Mesenchymal stem cell (in vitro differentiated cells and primary cell): ENCODE results near the gene CPLX3.

Experiments used
- DNase-seq: peaks from one replicate; pipeline ENCODE4 v3.0.0-alpha.2; 2013
- H2AFZ ChIP-seq: one replicate; pipeline ENCODE4 v1.6.1; 2013; ENCODE audit warnings: low read depth, mild to moderate bottlenecking, control low read depth, inconsistent platforms, low read length, moderate library complexity
- H2AK5ac ChIP-seq: 2 replicates; pipeline ENCODE4 v1.6.1; 2013; ENCODE audit warnings: low read length, moderate library complexity, mild to moderate bottlenecking, inconsistent platforms; ENCODE audit not compliant: severe bottlenecking
- H2BK120ac ChIP-seq: one replicate; pipeline ENCODE4 v1.6.1; 2013; ENCODE audit warnings: low read depth, mild to moderate bottlenecking, inconsistent platforms, low read length, moderate library complexity
- H2BK12ac ChIP-seq, 2 experiments: one replicate each; pipeline ENCODE4 v1.6.1; 2013; ENCODE audit warnings: inconsistent platforms in 2 of 2, low read length in 2 of 2, mild to moderate bottlenecking in 2 of 2, moderate library complexity in 2 of 2, control low read depth in 1 of 2
- H2BK15ac ChIP-seq: one replicate; pipeline ENCODE4 v1.6.1; 2013; ENCODE audit warnings: mild to moderate bottlenecking, low read depth, inconsistent platforms; ENCODE audit not compliant: poor library complexity, severe bottlenecking
- H2BK5ac ChIP-seq: 2 replicates; pipeline ENCODE4 v1.6.1; 2013; ENCODE audit warnings: low read depth, mild to moderate bottlenecking, low read length, control low read depth, inconsistent platforms; ENCODE audit not compliant: poor library complexity, severe bottlenecking
- H3K14ac ChIP-seq, 2 experiments: one replicate each; pipeline ENCODE4 v1.6.1; 2013; ENCODE audit warnings: inconsistent platforms in 2 of 2, low read length in 2 of 2, control low read depth in 1 of 2, mild to moderate bottlenecking in 1 of 2, moderate library complexity in 1 of 2
- H3K18ac ChIP-seq, 2 experiments: one replicate each; pipeline ENCODE4 v1.6.1; 2013; ENCODE audit warnings: inconsistent platforms in 2 of 2, low read length in 2 of 2, control low read depth in 1 of 2, low read depth in 1 of 2, mild to moderate bottlenecking in 1 of 2
- H3K23ac ChIP-seq, 2 experiments: one replicate each; pipeline ENCODE4 v1.6.1; 2013; ENCODE audit warnings: inconsistent platforms in 2 of 2, low read length in 2 of 2, mild to moderate bottlenecking in 2 of 2, moderate library complexity in 2 of 2, control low read depth in 1 of 2
- H3K27ac ChIP-seq: 2 replicates; pipeline ENCODE4 v1.5.1; 2013; ENCODE audit warnings: mild to moderate bottlenecking, moderate library complexity, low read length, control low read depth, inconsistent platforms; ENCODE audit not compliant: poor library complexity, severe bottlenecking
- H3K27me3 ChIP-seq, 2 experiments: 2 replicates each; pipeline versions ENCODE4 v1.6.1 to v1.7.0; 2013; ENCODE audit warnings: low read length in 2 of 2, mild to moderate bottlenecking in 2 of 2, moderate library complexity in 2 of 2, control low read depth in 1 of 2, inconsistent platforms in 1 of 2; ENCODE audit not compliant: control insufficient read depth in 1 of 2, insufficient read depth in 1 of 2
- H3K36me3 ChIP-seq, 2 experiments: 2 replicates each; pipeline versions ENCODE4 v1.6.1 to v1.7.0; 2013; ENCODE audit warnings: low read length in 2 of 2, control low read depth in 1 of 2, inconsistent platforms in 1 of 2, low read depth in 1 of 2, mild to moderate bottlenecking in 1 of 2; ENCODE audit not compliant: insufficient read depth in 2 of 2, control insufficient read depth in 1 of 2
- H3K4ac ChIP-seq, 2 experiments: one replicate each; pipeline ENCODE4 v1.6.1; 2013; ENCODE audit warnings: inconsistent platforms in 2 of 2, low read length in 2 of 2, mild to moderate bottlenecking in 2 of 2, moderate library complexity in 2 of 2, control low read depth in 1 of 2, low read depth in 1 of 2
- H3K4me1 ChIP-seq: 2 replicates; pipeline ENCODE4 v1.6.1; 2013; ENCODE audit warnings: low read depth, low read length, control low read depth; ENCODE audit not compliant: control insufficient read depth, insufficient read depth
- H3K4me2 ChIP-seq: 2 replicates; pipeline ENCODE4 v1.6.1; 2013; ENCODE audit warnings: low read length, mild to moderate bottlenecking, inconsistent platforms; ENCODE audit not compliant: poor library complexity, severe bottlenecking
- H3K4me3 ChIP-seq, 2 experiments: 2 replicates each; pipeline versions ENCODE4 v1.5.1 to v1.7.0; 2013; ENCODE audit warnings: low read length in 2 of 2, mild to moderate bottlenecking in 2 of 2, control low read depth in 1 of 2, low read depth in 1 of 2; ENCODE audit not compliant: insufficient read depth in 1 of 2
- H3K79me1 ChIP-seq: replicated peaks from 2 replicates; pipeline ENCODE4 v1.6.1; 2013; ENCODE audit warnings: mild to moderate bottlenecking, control low read depth, low read length, inconsistent platforms; ENCODE audit not compliant: poor library complexity, severe bottlenecking
- H3K9ac ChIP-seq: 2 replicates; pipeline ENCODE4 v1.7.0; 2013; ENCODE audit warnings: mild to moderate bottlenecking, low read length, moderate library complexity
- H3K9me3 ChIP-seq: 2 replicates; pipeline ENCODE4 v1.7.0; 2013; ENCODE audit warnings: mild to moderate bottlenecking, low read length; ENCODE audit not compliant: control insufficient read depth
- H4K8ac ChIP-seq: one replicate; pipeline ENCODE4 v1.6.1; 2013; ENCODE audit warnings: inconsistent platforms, mild to moderate bottlenecking, low read length, moderate library complexity
- H4K91ac ChIP-seq: one replicate; pipeline ENCODE4 v1.6.1; 2013; ENCODE audit warnings: mild to moderate bottlenecking, low read length, inconsistent platforms
- WGBS: methylation state at CpG from one replicate; pipeline ENCODE4 v1.1.7; 2013; ENCODE audit warnings: mixed read lengths; 5-methylcytosine and 5-hydroxymethylcytosine counted together

The CPLX3 gene

GRCh38 chr15:74794970-74795349, 31.5 kb upstream of the CPLX3 start:
- WGBS = 98% methylated on average over 9 of the region's 9 CpGs
- no peak for DNase-seq
- no peak overlapping the region for H2AK5ac ChIP-seq

GRCh38 chr15:74795966-74796625, 30.3 kb upstream of the CPLX3 start:
- Histone ChIP-seq H2AFZ (no peak overlapping the region), H2BK12ac (no peak overlapping the region), H3K9me3 (no peaks in the 10 kb centered on the region), H3K4ac (no peak overlapping the region), H3K14ac (no peak overlapping the region), H2BK5ac (no peak overlapping the region), H3K4me3 (no peak overlapping the region), H2BK15ac (no peak overlapping the region), H3K4me2 (no peak overlapping the region), H3K36me3 (peaks cover 27 to 45% of the 10 kb centered on the region in 2 experiments), H3K27me3 (no peaks in the 10 kb centered on the region), H3K27ac (no peak overlapping the region), H4K91ac (no peak overlapping the region), H3K9ac (no peak overlapping the region), H3K23ac (no peak overlapping the region), H3K4me1 (peaks cover 48% of the 10 kb centered on the region), H2BK120ac (no peak overlapping the region), H3K18ac (no peak overlapping the region), H4K8ac (no peak overlapping the region), H2AK5ac (no peak overlapping the region), H3K79me1 (peaks cover 42% of the 10 kb centered on the region)
- WGBS = 95% methylated on average over 13 of the region's 14 CpGs
- DNase-seq = no peak

More at GRCh38 chr15:74794970-74795349, 31.5 kb upstream of the CPLX3 start:
- no peak overlapping the region for H2BK5ac ChIP-seq
- no peak overlapping the region for H2BK15ac ChIP-seq
- no peak overlapping the region for H4K8ac ChIP-seq
- H3K9me3 ChIP-seq = no peaks in the 10 kb centered on the region
- H2AFZ ChIP-seq = no peak overlapping the region
- H3K4me1 ChIP-seq = peaks cover 47% of the 10 kb centered on the region
- no peaks in the 10 kb centered on the region for H3K27me3 ChIP-seq
- H3K4me2 ChIP-seq = no peak overlapping the region
- no peak overlapping the region for H2BK12ac ChIP-seq
- peaks cover 39% of the 10 kb centered on the region for H3K79me1 ChIP-seq
- H4K91ac ChIP-seq = no peak overlapping the region
- no peak overlapping the region for H3K18ac ChIP-seq
- H3K27ac ChIP-seq = no peak overlapping the region
- H3K4ac ChIP-seq = no peak overlapping the region
- peaks cover 18 to 34% of the 10 kb centered on the region in 2 experiments for H3K36me3 ChIP-seq
- H3K14ac ChIP-seq = no peak overlapping the region
- no peak overlapping the region for H3K9ac ChIP-seq
- no peak overlapping the region for H3K23ac ChIP-seq
- H2BK120ac ChIP-seq = no peak overlapping the region
- no peak overlapping the region for H3K4me3 ChIP-seq

GRCh38 chr15:74798388-74799254, 27.8 kb upstream of the CPLX3 start:
- Histone ChIP-seq H3K4me2 (no peak overlapping the region), H3K27me3 (no peaks in the 10 kb centered on the region), H2AK5ac (no peak overlapping the region), H4K91ac (no peak overlapping the region), H3K14ac (no peak overlapping the region), H3K9me3 (no peaks in the 10 kb centered on the region), H3K4me1 (peaks cover 29% of the 10 kb centered on the region), H4K8ac (no peak overlapping the region), H2BK15ac (no peak overlapping the region), H3K4ac (no peak overlapping the region), H3K4me3 (no peak overlapping the region), H3K36me3 (peaks cover 52 to 68% of the 10 kb centered on the region in 2 experiments), H3K27ac (no peak overlapping the region), H3K79me1 (peaks cover 45% of the 10 kb centered on the region), H3K18ac (no peak overlapping the region), H3K9ac (no peak overlapping the region), H2BK12ac (no peak overlapping the region), H3K23ac (no peak overlapping the region), H2BK120ac (no peak overlapping the region), H2AFZ (no peak overlapping the region), H2BK5ac (no peak overlapping the region)
- DNase-seq = no peak
- WGBS = 96% methylated on average over 25 of the region's 25 CpGs

- H3K23ac ChIP-seq = no peak overlapping the region
- H3K14ac ChIP-seq = no peak overlapping the region
- H2AFZ ChIP-seq = no peak overlapping the region
- WGBS = 94% methylated on average over 16 of the region's 16 CpGs
- no peak overlapping the region for H4K8ac ChIP-seq
- H3K4me3 ChIP-seq = no peak overlapping the region
- no peak overlapping the region for H2BK5ac ChIP-seq
- no peak overlapping the region for H3K27ac ChIP-seq
- no peak overlapping the region for H2BK12ac ChIP-seq
- H4K91ac ChIP-seq = no peak overlapping the region
- H2BK120ac ChIP-seq = no peak overlapping the region
- peaks cover 24% of the 10 kb centered on the region for H3K4me1 ChIP-seq
- no peak overlapping the region for H3K4ac ChIP-seq
- peaks cover 45% of the 10 kb centered on the region for H3K79me1 ChIP-seq
- no peak overlapping the region for H2AK5ac ChIP-seq
- no peaks in the 10 kb centered on the region for H3K9me3 ChIP-seq
- H3K36me3 ChIP-seq = peaks cover 60 to 74% of the 10 kb centered on the region in 2 experiments
- no peak overlapping the region for H2BK15ac ChIP-seq
- H3K4me2 ChIP-seq = no peak overlapping the region
- DNase-seq = no peak
- no peak overlapping the region for H3K18ac ChIP-seq
- no peaks in the 10 kb centered on the region for H3K27me3 ChIP-seq
- H3K9ac ChIP-seq = no peak overlapping the region
Observed at GRCh38 chr15:74799255-74799855, 27.1 kb upstream of the CPLX3 start.
